Left ventricle myocardium inferior (tissue), 1 donor: ENCODE measurements around the gene IFNLR1. TPM values are rescaled to one million over a fixed set of nuclear protein-coding genes. Genes with fewer than 3 reads are reported as not detected.

Experiments used
- DNase-seq: peaks from one replicate; pipeline ENCODE4 v3.0.0-alpha.2; 2020
- H3K27ac ChIP-seq: fragments of 200-600 bp; replicated peaks from 2 replicates; pipeline ENCODE4 v1.8.0; 2021
- H3K27me3 ChIP-seq: fragments of 200-600 bp; 2 replicates; pipeline ENCODE4 v1.8.0; 2021; ENCODE audit warnings: low read depth
- H3K36me3 ChIP-seq: fragments of 200-600 bp; 2 replicates; pipeline ENCODE4 v1.8.0; 2021
- H3K4me1 ChIP-seq: fragments of 200-600 bp; 2 replicates; pipeline ENCODE4 v1.8.0; 2021
- H3K4me3 ChIP-seq: fragments of 200-600 bp; 2 replicates; pipeline ENCODE4 v1.8.0; 2021; ENCODE audit warnings: mild to moderate bottlenecking, moderate library complexity
- H3K9me3 ChIP-seq: fragments of 200-600 bp; replicated peaks from 2 replicates; pipeline ENCODE4 v1.8.0; 2021
- CTCF ChIP-seq: fragments of 200-600 bp; IDR thresholded peaks from 2 replicates; pipeline ENCODE4 v1.8.0; 2021; ENCODE audit warnings: antibody characterized with exemption, mild to moderate bottlenecking, borderline replicate concordance
- intact Hi-C: fragments of 100-400 bp; cut with micrococcal nuclease; formaldehyde crosslinking; loops from one replicate; pipeline ENCODE4 v1.11.0; 2022
- total RNA-seq: library from RNA; stranded (reverse); fragmentation: NEBNext Ultra II Directional; extraction: Animal tissue kit (Norgen Biotek cat#: 25700); gene quantifications from one replicate; pipeline ENCODE4 v1.2.1, GENCODE V29; 2021
- donor health status: DM: no; HTN: yes; CAD: no; lungs with severe emphysema.

Gene IFNLR1
- total RNA-seq, 1 donor from 2014 or later = 2.0 TPM

GRCh38 chr1:24161270-24161669, 25.8 kb downstream of the IFNLR1 start:
- Histone ChIP-seq H3K4me1 (peaks cover 9% of the 10 kb centered on the region), H3K36me3 (no peaks in the 10 kb centered on the region), H3K9me3 (no peaks in the 10 kb centered on the region), H3K4me3 (no peak overlapping the region), H3K27me3 (peaks cover 2% of the 10 kb centered on the region), H3K27ac (no peak overlapping the region)
- intact Hi-C loops = no loop called here
- TF ChIP-seq CTCF = no peak
- no peak for DNase-seq

GRCh38 chr1:24159366-24159765, 27.7 kb downstream of the IFNLR1 start:
- peaks cover 5% of the 10 kb centered on the region for H3K27me3 ChIP-seq

GRCh38 chr1:24157918-24158481, 29.1 kb downstream of the IFNLR1 start:
- no peak overlapping the region for H3K4me3 ChIP-seq
- no peaks in the 10 kb centered on the region for H3K9me3 ChIP-seq
- intact Hi-C loops = no loop called here
- peaks cover 7% of the 10 kb centered on the region for H3K27me3 ChIP-seq
- no peak for DNase-seq
- H3K4me1 ChIP-seq = peaks cover 9% of the 10 kb centered on the region
- H3K36me3 ChIP-seq = no peaks in the 10 kb centered on the region
- TF ChIP-seq CTCF = peak; percentile 35
- H3K27ac ChIP-seq = no peak overlapping the region

More at GRCh38 chr1:24159366-24159765, 27.7 kb downstream of the IFNLR1 start:
- Histone ChIP-seq H3K4me1 (peaks cover 9% of the 10 kb centered on the region), H3K36me3 (no peaks in the 10 kb centered on the region), H3K4me3 (no peak overlapping the region), H3K9me3 (no peaks in the 10 kb centered on the region), H3K27ac (no peak overlapping the region)
- intact Hi-C loops = no loop called here
- no peak for DNase-seq
- TF ChIP-seq CTCF = no peak

- H3K4me1 ChIP-seq = peaks cover 9% of the 10 kb centered on the region
- TF ChIP-seq CTCF = no peak
- no peaks in the 10 kb centered on the region for H3K9me3 ChIP-seq
- H3K4me3 ChIP-seq = no peak overlapping the region
- DNase-seq = no peak
- intact Hi-C loops = no loop called here
- H3K36me3 ChIP-seq = no peaks in the 10 kb centered on the region
- H3K27me3 ChIP-seq = peaks cover 16% of the 10 kb centered on the region
- no peak overlapping the region for H3K27ac ChIP-seq
Measured at GRCh38 chr1:24156542-24157260, 30.4 kb downstream of the IFNLR1 start.

GRCh38 chr1:24155011-24155782, 31.9 kb downstream of the IFNLR1 start:
- Histone ChIP-seq H3K9me3 (no peaks in the 10 kb centered on the region), H3K27ac (no peak overlapping the region), H3K4me3 (no peak overlapping the region), H3K27me3 (peaks cover 24% of the 10 kb centered on the region), H3K36me3 (no peaks in the 10 kb centered on the region), H3K4me1 (peaks cover 17% of the 10 kb centered on the region)
- TF ChIP-seq CTCF = no peak
- intact Hi-C loops = no loop called here
- DNase-seq = no peak
